IMR-90 (cell line): ENCODE results near the gene MAGI2. TPM values are rescaled to one million over a fixed set of nuclear protein-coding genes. Genes with fewer than 3 reads are reported as not detected.

Experiments
- ATAC-seq: fragments of 200-7000 bp; cut with Tn5 transposase; 2 replicates; pipeline ENCODE4 v1.9.1; 2020; ENCODE audit warnings: low read depth, mild to moderate bottlenecking, moderate library complexity
- BruUV-seq: library from RNA; stranded (reverse); fragments of 400-500 nt; replicated peaks from 2 replicates; lab custom pipeline; 2021; lab: Mats Ljungman, UMichigan
- CTCF ChIA-PET: fragments of 300-600 bp; formaldehyde crosslinking; extraction: SDS; loops from one replicate; lab custom pipeline; 2021; ENCODE audit warnings: antibody characterized with exemption; lab: Yijun Ruan, JAX
- POLR2A ChIA-PET: fragments of 300-600 bp; sonication (Branson Sonifier 250); formaldehyde crosslinking; loops from one replicate; lab custom pipeline; 2022; ENCODE audit warnings: antibody characterized with exemption; ENCODE audit not compliant: unreplicated experiment; lab: Charles Lee
- DNase-seq: peaks from one replicate; pipeline ENCODE4 v3.0.0; 2013
- H2AFZ ChIP-seq: replicated peaks from 2 replicates; pipeline ENCODE3; 2013; ENCODE audit warnings: low read length, mild to moderate bottlenecking; ENCODE audit not compliant: poor library complexity
- H2AK5ac ChIP-seq: 2 replicates; pipeline ENCODE4 v1.6.1; 2013; ENCODE audit warnings: low read depth, low read length, inconsistent platforms
- H2AK9ac ChIP-seq: replicated peaks from 2 replicates; pipeline ENCODE3; 2013; ENCODE audit warnings: mild to moderate bottlenecking, low read depth, low read length, moderate library complexity; ENCODE audit not compliant: poor library complexity
- H2BK120ac ChIP-seq: 2 replicates; pipeline ENCODE4 v1.6.1; 2013; ENCODE audit warnings: low read depth, low read length, inconsistent platforms
- H2BK15ac ChIP-seq: 3 replicates; pipeline ENCODE4 v1.6.1; 2013; ENCODE audit warnings: low read depth, low read length, inconsistent platforms
- H2BK20ac ChIP-seq: 2 replicates; pipeline ENCODE4 v1.6.1; 2013; ENCODE audit warnings: low read depth, mild to moderate bottlenecking, inconsistent platforms, low read length, moderate library complexity
- H2BK5ac ChIP-seq: 2 replicates; pipeline ENCODE4 v1.6.1; 2013; ENCODE audit warnings: mild to moderate bottlenecking, low read depth, low read length, inconsistent platforms; ENCODE audit not compliant: poor library complexity, severe bottlenecking
- H3K14ac ChIP-seq: replicated peaks from 2 replicates; pipeline ENCODE4 v1.6.1; 2013; ENCODE audit warnings: low read depth, low read length, inconsistent platforms
- H3K18ac ChIP-seq: 2 replicates; pipeline ENCODE4 v1.6.1; 2013; ENCODE audit warnings: low read depth, low read length, control low read depth
- H3K23ac ChIP-seq: 2 replicates; pipeline ENCODE4 v1.6.1; 2013; ENCODE audit warnings: low read depth, low read length, inconsistent platforms
- H3K27ac ChIP-seq: 2 replicates; pipeline ENCODE4 v1.5.1; 2013; ENCODE audit warnings: mild to moderate bottlenecking, control low read depth, low read length; ENCODE audit not compliant: insufficient read depth
- H3K27me3 ChIP-seq: 2 replicates; pipeline ENCODE4 v1.6.1; 2013; ENCODE audit warnings: low read length; ENCODE audit not compliant: control insufficient read depth, insufficient read depth
- H3K36me3 ChIP-seq: 2 replicates; pipeline ENCODE4 v1.6.1; 2013; ENCODE audit warnings: low read length, mixed read lengths; ENCODE audit not compliant: control insufficient read depth, insufficient read depth
- H3K4ac ChIP-seq: 2 replicates; pipeline ENCODE4 v1.6.1; 2013; ENCODE audit warnings: low read depth, low read length, inconsistent platforms
- H3K4me1 ChIP-seq: 2 replicates; pipeline ENCODE4 v1.6.1; 2013; ENCODE audit warnings: low read length, mixed read lengths; ENCODE audit not compliant: control insufficient read depth, insufficient read depth
- H3K4me2 ChIP-seq: 2 replicates; pipeline ENCODE4 v1.6.1; 2013; ENCODE audit warnings: low read depth, mild to moderate bottlenecking, control low read depth, low read length, moderate library complexity
- H3K4me3 ChIP-seq: 2 replicates; pipeline ENCODE4 v1.5.1; 2013; ENCODE audit warnings: low read depth, mild to moderate bottlenecking, control low read depth, low read length, moderate library complexity; ENCODE audit not compliant: insufficient read depth
- H3K56ac ChIP-seq: 2 replicates; pipeline ENCODE4 v1.6.1; 2013; ENCODE audit warnings: low read length, inconsistent platforms; ENCODE audit not compliant: insufficient read depth; ENCODE audit errors: extremely low read depth
- H3K79me1 ChIP-seq, 2 experiments: 2 replicates each; pipeline ENCODE4 v1.6.1; 2013; ENCODE audit warnings: low read length in 2 of 2, inconsistent platforms in 1 of 2, low read depth in 1 of 2
- H3K9ac ChIP-seq: 2 replicates; pipeline ENCODE4 v1.6.1; 2013; ENCODE audit warnings: low read depth, low read length, control low read depth
- H3K9me1 ChIP-seq: 2 replicates; pipeline ENCODE4 v1.6.1; 2013; ENCODE audit warnings: low read length, inconsistent platforms; ENCODE audit not compliant: insufficient read depth
- H3K9me3 ChIP-seq: 2 replicates; pipeline ENCODE4 v1.6.1; 2013; ENCODE audit warnings: low read length; ENCODE audit not compliant: control insufficient read depth, insufficient read depth
- H4K20me1 ChIP-seq: 2 replicates; pipeline ENCODE4 v1.6.1; 2013; ENCODE audit warnings: low read length, inconsistent platforms; ENCODE audit not compliant: insufficient read depth
- H4K5ac ChIP-seq: 2 replicates; pipeline ENCODE4 v1.6.1; 2013; ENCODE audit warnings: mild to moderate bottlenecking, low read depth, low read length, control low read depth
- H4K8ac ChIP-seq, 2 experiments: 2 replicates each; pipeline ENCODE4 v1.6.1; 2013; ENCODE audit warnings: low read depth in 2 of 2, low read length in 2 of 2, control low read depth in 1 of 2, inconsistent platforms in 1 of 2
- H4K91ac ChIP-seq: 2 replicates; pipeline ENCODE4 v1.6.1; 2013; ENCODE audit warnings: low read depth, low read length, inconsistent platforms; ENCODE audit not compliant: insufficient read depth
- CEBPB ChIP-seq: IDR thresholded peaks from 2 replicates; pipeline ENCODE4 v1.6.1; 2012; ENCODE audit warnings: low read depth, low read length, improper control_type of control experiment
- RCOR1 ChIP-seq: IDR thresholded peaks from 2 replicates; pipeline ENCODE4 v1.6.1; 2012; ENCODE audit warnings: mild to moderate bottlenecking, low read length, improper control_type of control experiment; ENCODE audit not compliant: insufficient replicate concordance
- dilution Hi-C: fragments of 300-500 bp; cut with HindIII; formaldehyde crosslinking; loops from one replicate; pipeline ENCODE4 v1.14.3; 2018; ENCODE audit warnings: low sequenced_read_pairs; ENCODE audit not compliant: unreplicated experiment
- in situ Hi-C: fragments of 300-500 bp; cut with MboI; formaldehyde crosslinking; loops from 3 replicates; pipeline ENCODE4 v1.14.3; 2019; ENCODE audit warnings: low sequenced_read_pairs, inconsistent platforms, mixed read lengths
- intact Hi-C: fragments of 100-400 bp; cut with micrococcal nuclease; formaldehyde crosslinking; loops from 2 replicates; pipeline ENCODE4 v1.10.0; 2022
- polyA plus RNA-seq, 3 experiments: library from polyadenylated mRNA; depleted of rRNA; stranded (reverse); fragments of >200 nt; gene quantifications; 2 replicates each; pipeline ENCODE4 v1.2.3, GENCODE V29; 2012; ENCODE audit warnings: low replicate concordance in 1 of 3
- total RNA-seq: library from RNA; depleted of rRNA; stranded (reverse); fragments of >200 nt; gene quantifications from 2 replicates; pipeline ENCODE4 v1.2.3, GENCODE V29; 2012

MAGI2 gene
- total and polyA plus RNA-seq, 2 of the 4 experiments (the other 2 are of a cell fraction), result 2.5 to 17.9 TPM

DNA sequence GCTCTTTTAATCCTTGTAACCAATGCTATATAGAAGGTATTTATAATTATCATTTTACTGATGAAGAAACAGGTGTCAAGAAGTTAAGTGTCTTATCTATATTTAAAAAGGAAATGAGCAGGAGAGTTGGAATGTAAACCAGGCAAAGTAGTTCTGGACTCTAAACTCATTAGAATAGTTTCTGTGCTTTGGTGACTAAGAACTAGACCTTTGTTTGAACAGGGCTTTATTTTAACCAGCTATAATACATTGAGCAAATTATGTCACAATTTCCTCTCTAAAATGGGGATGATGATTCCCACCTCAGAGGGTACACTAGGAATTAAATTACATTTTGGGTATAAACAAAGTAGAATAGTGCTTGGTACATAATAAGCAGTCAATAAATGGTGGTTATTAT, 236.0 kb downstream of the MAGI2 start:
- CTCF ChIA-PET, result interaction anchor here (0.6 kb wide), 1 partner anchor 64 kb away, joined by 3 read pairs; no protein-coding TSS in a partner anchor
- Histone ChIP-seq H2AFZ (no peak overlapping the region), H2BK120ac (no peak overlapping the region), H3K56ac (no peak overlapping the region), H2BK5ac (peak overlapping the region; percentile 34), H3K9me3 (no peaks in the 10 kb centered on the region), H4K91ac (no peak overlapping the region), H2BK20ac (no peak overlapping the region), H2AK5ac (no peak overlapping the region), H3K4me3 (no peak overlapping the region), H2AK9ac (no peak overlapping the region), H3K4ac (no peak overlapping the region), H3K27me3 (no peaks in the 10 kb centered on the region), H3K36me3 (no peaks in the 10 kb centered on the region), H4K8ac (no peak overlapping the region), H3K79me1 (peaks cover 7 to 20% of the 10 kb centered on the region in 2 experiments; a peak in 3 of 4 replicates), H3K23ac (no peak overlapping the region), H3K18ac (no peak overlapping the region), H4K20me1 (no peaks in the 10 kb centered on the region), H2BK15ac (no peak overlapping the region), H3K9me1 (peaks cover 3% of the 10 kb centered on the region; the same call in 1 of the 2 replicates), H3K27ac (no peak overlapping the region), H4K5ac (no peak overlapping the region), H3K14ac (no peak overlapping the region), H3K4me1 (no peaks in the 10 kb centered on the region; the same call in 1 of the 2 replicates), H3K4me2 (no peak overlapping the region), H3K9ac (no peak overlapping the region)
- POLR2A ChIA-PET, result no interaction called here
- no TSS peak for BruUV-seq
- ATAC-seq (peak; percentile 96), DNase-seq (peak; percentile 58)
- TF ChIP-seq RCOR1 (no peak), CEBPB (peak; percentile 59; the same call in 1 of the 2 replicates)
- in situ Hi-C loops (no loop called here), intact Hi-C loops (no loop called here), dilution Hi-C loops (no loop called here)
